PC-3 (cell line): ENCODE measurements around the gene CSNK1A1. TPM values are rescaled to one million over a fixed set of nuclear protein-coding genes. Genes with fewer than 3 reads are reported as not detected.

Experiments
- ATAC-seq: fragments of 200-7000 bp; cut with Tn5 transposase; 2 replicates; pipeline ENCODE4 v1.9.1; 2020; ENCODE audit warnings: mild to moderate bottlenecking, moderate library complexity
- BruUV-seq: library from RNA; stranded (reverse); fragments of 400-500 nt; replicated peaks from 2 replicates; lab custom pipeline; 2021; lab: Mats Ljungman, UMichigan
- CTCF ChIA-PET: fragments of 300-600 bp; sonication (Branson Sonifier 250); formaldehyde crosslinking; loops from one replicate; lab custom pipeline; 2022; ENCODE audit warnings: antibody characterized with exemption; lab: Charles Lee
- POLR2A ChIA-PET: fragments of 300-600 bp; sonication (Branson Sonifier 250); formaldehyde crosslinking; loops from one replicate; lab custom pipeline; 2022; ENCODE audit warnings: antibody characterized with exemption; ENCODE audit not compliant: unreplicated experiment; lab: Charles Lee
- DNase-seq: peaks from one replicate; pipeline ENCODE4 v3.0.0-alpha.2; 2015
- H2AFZ ChIP-seq: fragments of 300-600 bp; sonication (generic); 2 replicates; pipeline ENCODE4 v1.6.0; 2016; ENCODE audit warnings: antibody characterized with exemption, low read length
- H3F3A ChIP-seq: fragments of 300-600 bp; sonication (generic); one replicate; pipeline ENCODE4 v1.6.0; 2017; ENCODE audit warnings: antibody characterized with exemption, low read length, control low read depth, mild to moderate bottlenecking; ENCODE audit not compliant: unreplicated experiment
- H3K27ac ChIP-seq: fragments of 300-600 bp; sonication (generic); 2 replicates; pipeline ENCODE4 v1.5.1; 2016; ENCODE audit warnings: mild to moderate bottlenecking, low read length
- H3K27me3 ChIP-seq: fragments of 300-600 bp; sonication (generic); 2 replicates; pipeline ENCODE4 v1.6.1; 2016; ENCODE audit warnings: low read length, mixed read lengths
- H3K36me3 ChIP-seq: fragments of 300-600 bp; sonication (generic); 2 replicates; pipeline ENCODE4 v1.6.1; 2016; ENCODE audit warnings: low read depth, mixed run types, low read length, mixed read lengths
- H3K4me1 ChIP-seq: fragments of 300-600 bp; sonication (generic); 2 replicates; pipeline ENCODE4 v1.5.1; 2016; ENCODE audit warnings: low read length; ENCODE audit not compliant: insufficient read depth
- H3K4me2 ChIP-seq: fragments of 300-600 bp; sonication (generic); 2 replicates; pipeline ENCODE4 v1.6.0; 2016; ENCODE audit warnings: low read length
- H3K4me3 ChIP-seq: fragments of 300-600 bp; sonication (generic); 2 replicates; pipeline ENCODE4 v1.5.1; 2016; ENCODE audit warnings: mild to moderate bottlenecking, low read length, mixed read lengths
- H3K79me2 ChIP-seq: fragments of 300-600 bp; sonication (generic); 2 replicates; pipeline ENCODE4 v1.6.1; 2017; ENCODE audit warnings: low read length, mixed read lengths
- H3K9ac ChIP-seq: fragments of 300-600 bp; sonication (generic); 2 replicates; pipeline ENCODE4 v1.6.0; 2016; ENCODE audit warnings: mild to moderate bottlenecking, low read length
- H3K9me2 ChIP-seq: fragments of 300-600 bp; sonication (generic); replicated peaks from 2 replicates; pipeline ENCODE4 v1.6.1; 2016; ENCODE audit warnings: mixed run types, low read length, mixed read lengths
- H3K9me3 ChIP-seq: fragments of 300-600 bp; sonication (generic); 2 replicates; pipeline ENCODE4 v1.6.1; 2016; ENCODE audit warnings: low read length, mixed read lengths
- H4K20me1 ChIP-seq: fragments of 300-600 bp; sonication (generic); 2 replicates; pipeline ENCODE4 v1.6.1; 2016; ENCODE audit warnings: low read length, mixed read lengths
- CTCF ChIP-seq: fragments of 300-600 bp; sonication (generic); conservative IDR thresholded peaks from 2 replicates; pipeline ENCODE4 v1.5.1; 2017; ENCODE audit warnings: antibody characterized with exemption, low read depth, mild to moderate bottlenecking, low read length
- EZH2 ChIP-seq: fragments of 300-600 bp; sonication (generic); IDR thresholded peaks from one replicate; pipeline ENCODE4 v1.6.1; 2017; ENCODE audit warnings: antibody characterized with exemption, mild to moderate bottlenecking, low read length; ENCODE audit not compliant: unreplicated experiment
- EZH2phosphoT487 ChIP-seq: fragments of 300-600 bp; sonication (generic); IDR thresholded peaks from 2 replicates; pipeline ENCODE4 v1.6.1; 2018; ENCODE audit warnings: mild to moderate bottlenecking, antibody characterized with exemption, low read length, borderline replicate concordance
- intact Hi-C: fragments of 100-400 bp; cut with micrococcal nuclease; formaldehyde crosslinking; loops from 2 replicates; pipeline ENCODE4 v1.9.0; 2023
- total RNA-seq: library from RNA; depleted of rRNA; stranded (reverse); fragments of >200 nt; gene quantifications from 2 replicates; pipeline ENCODE4 v1.2.3, GENCODE V29; 2014

CSNK1A1 gene
- total RNA-seq, 1 experiment from 2014 or later = 586 TPM

GRCh38 chr5:149526845-149527590, 24.2 kb downstream of the CSNK1A1 start:
- intact Hi-C loops = no loop called here
- Histone ChIP-seq H3K36me3 (peaks cover 36% of the 10 kb centered on the region), H3K9me2 (no peaks in the 10 kb centered on the region), H3K27ac (no peak overlapping the region), H4K20me1 (peaks cover 84% of the 10 kb centered on the region), H3F3A (peaks cover 11% of the 10 kb centered on the region), H3K4me1 (peaks cover 40% of the 10 kb centered on the region), H3K9me3 (no peaks in the 10 kb centered on the region), H3K4me3 (no peak overlapping the region), H2AFZ (no peak overlapping the region), H3K79me2 (peaks cover 100% of the 10 kb centered on the region), H3K27me3 (no peaks in the 10 kb centered on the region), H3K4me2 (no peak overlapping the region), H3K9ac (no peak overlapping the region)
- ChIA-PET CTCF (interaction anchor here (0.7 to 1.4 kb wide), 4 partner anchors 15 to 92 kb away, joined by 3 to 6 read pairs (median 4); no protein-coding TSS in a partner anchor), POLR2A (interaction anchor here (0.7 kb wide), 1 partner anchor 34 kb away, joined by 4 read pairs; no protein-coding TSS in a partner anchor)
- ATAC-seq (no peak), DNase-seq (no peak)
- BruUV-seq = no TSS peak
- TF ChIP-seq EZH2phosphoT487 = no peak
- no peak for TF ChIP-seq EZH2
- TF ChIP-seq CTCF = no peak

GRCh38 chr5:149521739-149522685, 29.2 kb downstream of the CSNK1A1 start:
- no peaks in the 10 kb centered on the region for H3K9me2 ChIP-seq
- H2AFZ ChIP-seq = no peak overlapping the region
- H3K4me3 ChIP-seq = no peak overlapping the region
- ChIA-PET CTCF (interaction anchor here (0.6 to 0.9 kb wide), 4 partner anchors 76 to 89 kb away, joined by 3 to 4 read pairs (median 4); no protein-coding TSS in a partner anchor), POLR2A (interaction anchor here (0.5 to 0.6 kb wide), 3 partner anchors 20 to 94 kb away, joined by 3 to 7 read pairs (median 4); no protein-coding TSS in a partner anchor)
- DNase-seq (peak; percentile 87), ATAC-seq (peak; percentile 96)
- H3K27me3 ChIP-seq = no peaks in the 10 kb centered on the region
- peaks cover 65% of the 10 kb centered on the region for H3K36me3 ChIP-seq
- H3F3A ChIP-seq = peaks cover 11% of the 10 kb centered on the region
- H3K9me3 ChIP-seq = no peaks in the 10 kb centered on the region
- H3K27ac ChIP-seq = peak overlapping the region; percentile 68
- peaks cover 100% of the 10 kb centered on the region for H3K79me2 ChIP-seq
- intact Hi-C loops = loop anchor here (1.0 to 2.0 kb wide), 2 partner anchors 25 to 29 kb away; partner anchors contain the start of gene CSNK1A1
- no peak for TF ChIP-seq CTCF
- TF ChIP-seq EZH2phosphoT487 = no peak
- TF ChIP-seq EZH2 = no peak
- BruUV-seq = TSS peak; percentile 1
- H3K4me1 ChIP-seq = peaks cover 41% of the 10 kb centered on the region
- H4K20me1 ChIP-seq = peaks cover 84% of the 10 kb centered on the region
- peak overlapping the region; percentile 13 for H3K9ac ChIP-seq
- H3K4me2 ChIP-seq = peak overlapping the region; percentile 30
